ENCODE measurements around the gene PFN4. TPM values are rescaled to one million over a fixed set of nuclear protein-coding genes. Genes with fewer than 3 reads are reported as not detected.

Gene PFN4
- polyA plus RNA-seq, 1 donor from 2014 or later: not detected

- Histone ChIP-seq H3K4me3 (ENCODE audit: low read length) (no peak overlapping the region), H3K27me3 (ENCODE audit: insufficient read depth, low read depth, low read length) (no peaks in the 10 kb centered on the region), H3K9me2 (ENCODE audit: insufficient read depth, low read length) (no peaks in the 10 kb centered on the region), H4K20me1 (ENCODE audit: insufficient read depth) (no peaks in the 10 kb centered on the region), H3K9me3 (ENCODE audit: low read length) (peaks cover 2% of the 10 kb centered on the region), H3K9ac (ENCODE audit: low read length) (no peak overlapping the region), H3K27ac (ENCODE audit: low read length) (no peak overlapping the region), H3K36me3 (ENCODE audit: insufficient read depth, low read length) (no peaks in the 10 kb centered on the region), H2AFZ (ENCODE audit: low read depth, low read length) (no peak overlapping the region), H3K4me2 (ENCODE audit: low read length) (no peak overlapping the region), H3K79me2 (replicated peaks; ENCODE audit: insufficient read depth, low read length) (no peaks in the 10 kb centered on the region), H3F3A (ENCODE audit: insufficient read depth, low read length, poor library complexity, severe bottlenecking) (no peaks in the 10 kb centered on the region)
- TF ChIP-seq TAF1 (IDR thresholded peaks at IDR 0.05; ENCODE audit: low read depth): no peak
- TF ChIP-seq REST (IDR thresholded peaks at IDR 0.05; ENCODE audit: borderline replicate concordance): no peak
- no peak for TF ChIP-seq EP300 (conservative IDR thresholded peaks at IDR 0.05; ENCODE audit: poor library complexity, severe bottlenecking)
- no peak for TF ChIP-seq EZH2 (IDR thresholded peaks at IDR 0.05; ENCODE audit: borderline replicate concordance, insufficient read depth, low read length, poor library complexity, severe bottlenecking)
- no peak for TF ChIP-seq SMC3 (conservative IDR thresholded peaks at IDR 0.05; ENCODE audit: poor library complexity)
- TF ChIP-seq CTCF (IDR thresholded peaks at IDR 0.05; ENCODE audit: poor library complexity, severe bottlenecking): no peak
These were observed 18.2 kb downstream of the PFN4 start for GRCh38 chr2:24104906-24105305.

GRCh38 chr2:24104110-24104650 lies 19.0 kb downstream of the PFN4 start:
- Histone ChIP-seq H3K36me3 (ENCODE audit: insufficient read depth, low read length) (no peaks in the 10 kb centered on the region), H3K27me3 (ENCODE audit: insufficient read depth, low read depth, low read length) (no peaks in the 10 kb centered on the region), H3K9ac (ENCODE audit: low read length) (no peak overlapping the region), H3K79me2 (replicated peaks; ENCODE audit: insufficient read depth, low read length) (no peaks in the 10 kb centered on the region), H3K9me2 (ENCODE audit: insufficient read depth, low read length) (no peaks in the 10 kb centered on the region), H3K4me3 (ENCODE audit: low read length) (no peak overlapping the region), H4K20me1 (ENCODE audit: insufficient read depth) (no peaks in the 10 kb centered on the region), H3K9me3 (ENCODE audit: low read length) (peaks cover under 1% of the 10 kb centered on the region), H3K27ac (ENCODE audit: low read length) (no peak overlapping the region), H3F3A (ENCODE audit: insufficient read depth, low read length, poor library complexity, severe bottlenecking) (no peaks in the 10 kb centered on the region), H3K4me2 (ENCODE audit: low read length) (no peak overlapping the region), H2AFZ (ENCODE audit: low read depth, low read length) (no peak overlapping the region)
- TF ChIP-seq CTCF (IDR thresholded peaks at IDR 0.05; ENCODE audit: poor library complexity, severe bottlenecking) (no peak), MXI1 (conservative IDR thresholded peaks at IDR 0.05; ENCODE audit: poor library complexity, severe bottlenecking) (no peak), SMC3 (conservative IDR thresholded peaks at IDR 0.05; ENCODE audit: poor library complexity) (no peak), REST (IDR thresholded peaks at IDR 0.05; ENCODE audit: borderline replicate concordance) (no peak), EP300 (conservative IDR thresholded peaks at IDR 0.05; ENCODE audit: poor library complexity, severe bottlenecking) (no peak), RAD21 (conservative IDR thresholded peaks at IDR 0.05) (no peak), POLR2AphosphoS5 (IDR thresholded peaks at IDR 0.05) (no peak), EZH2 (IDR thresholded peaks at IDR 0.05; ENCODE audit: borderline replicate concordance, insufficient read depth, low read length, poor library complexity, severe bottlenecking) (no peak), TAF1 (IDR thresholded peaks at IDR 0.05; ENCODE audit: low read depth) (no peak)

Measured in neural cell (in vitro differentiated cells).